ENCODE measurements around the gene FARP2. TPM values are rescaled to one million over a fixed set of nuclear protein-coding genes. Genes with fewer than 3 reads are reported as not detected.
"Not testable (repeated sequence)": the region's sequence is repeated elsewhere in the genome, so short reads cannot be mapped to it uniquely, and the experiment has no call there.

FARP2 gene
- total RNA-seq, 1 experiment from 2014 or later: 49.3 TPM

GRCh38 chr2:241505781-241506201 lies 149.7 kb downstream of the FARP2 start (continued):
- TF ChIP-seq CTCF (IDR thresholded peaks at IDR 0.05 in 2 of 3, conservative IDR thresholded peaks at IDR 0.05 in 1 of 3; ENCODE audit: borderline replicate concordance in 1 of 3, insufficient read depth in 1 of 3, low read depth in 2 of 3, low read length in 2 of 3) (no peak), ELF1 (IDR thresholded peaks at IDR 0.05; ENCODE audit: borderline replicate concordance, low read depth) (no peak)

- Histone ChIP-seq H3K79me2 (ENCODE audit: insufficient read depth, low read length) (peaks cover 55% of the 10 kb centered on the region), H3K4me1 (ENCODE audit: control insufficient read depth in 1 of 2, insufficient read depth in 2 of 2, low read length in 2 of 2) (peaks cover 12 to 24% of the 10 kb centered on the region in 2 experiments), H3K4me2 (ENCODE audit: low read length) (peak overlapping the region; percentile 95; the same call in 1 of the 2 replicates)
- H2AFZ ChIP-seq (ENCODE audit: low read depth, low read length, poor library complexity, severe bottlenecking); DNase-seq (ENCODE audit: low read depth, low spot score); H3K27me3 ChIP-seq (ENCODE audit: insufficient read depth, low read length); H4K20me1 ChIP-seq (ENCODE audit: insufficient read depth); H3K4me3 ChIP-seq (replicated peaks in 1 of 2; ENCODE audit: low read depth in 1 of 2, low read length in 2 of 2); H3K9me2 ChIP-seq (ENCODE audit: insufficient read depth); H3K27ac ChIP-seq (ENCODE audit: low read depth, low read length); H3K36me3 ChIP-seq (ENCODE audit: control insufficient read depth in 1 of 2, insufficient read depth in 2 of 2, low read length in 2 of 2); ATAC-seq; RAD21 ChIA-PET (ENCODE audit: low non-redundant PET in 1 of 2, low total read pairs in 2 of 2, uncharacterized antibody in 2 of 2, unreplicated experiment in 2 of 2); H3K9me3 ChIP-seq (ENCODE audit: control insufficient read depth in 1 of 2, insufficient read depth in 1 of 2, low read depth in 1 of 2, low read length in 2 of 2); CTCF ChIA-PET; H3K9ac ChIP-seq (ENCODE audit: low read length); BruUV-seq (replicated peaks): not testable (repeated sequence)
- intact Hi-C loops (cut with micrococcal nuclease): loop anchor here (5.0 kb wide), 2 partner anchors 131 to 149 kb away; partner anchors contain the start of genes ATG4B, FARP2 and THAP4
- POLR2A ChIA-PET: interaction anchor here (1.1 kb wide), 1 partner anchor 10 kb away, joined by 3 read pairs; no protein-coding TSS in a partner anchor
These were observed 150.2 kb downstream of the FARP2 start for GRCh38 chr2:241506317-241506716.

- H3K79me2 ChIP-seq (ENCODE audit: insufficient read depth, low read length): peaks cover 55% of the 10 kb centered on the region
- H3K4me1 ChIP-seq (ENCODE audit: control insufficient read depth in 1 of 2, insufficient read depth in 2 of 2, low read length in 2 of 2): peaks cover 12 to 24% of the 10 kb centered on the region in 2 experiments
- no peak for DNase-seq (ENCODE audit: low read depth, low spot score)
- no peaks in the 10 kb centered on the region for H3K9me3 ChIP-seq (ENCODE audit: control insufficient read depth in 1 of 2, insufficient read depth in 1 of 2, low read depth in 1 of 2, low read length in 2 of 2)
- intact Hi-C loops (cut with micrococcal nuclease): loop anchor here (5.0 kb wide), 2 partner anchors 130 to 150 kb away; partner anchors contain the start of genes ATG4B, FARP2 and THAP4
- H3K36me3 ChIP-seq (ENCODE audit: control insufficient read depth in 1 of 2, insufficient read depth in 2 of 2, low read length in 2 of 2): no peaks in the 10 kb centered on the region; a peak in 1 of 4 replicates
- peak overlapping the region; percentile 87 for H3K9ac ChIP-seq (ENCODE audit: low read length)
- no peak for ATAC-seq
- TSS peak; percentile 54 for BruUV-seq (replicated peaks)
- peak overlapping the region; percentile 82 for H3K27ac ChIP-seq (ENCODE audit: low read depth, low read length)
- no peak for TF ChIP-seq FOSL1 (IDR thresholded peaks at IDR 0.05; ENCODE audit: low read depth)
- H3K27me3 ChIP-seq (ENCODE audit: insufficient read depth, low read length): 0 out of 2 replicates have a peak, but pooled peaks cover 3% of the 10 kb centered on the region
- ChIA-PET POLR2A (interaction anchor here (1.1 kb wide), 1 partner anchor 9 kb away, joined by 3 read pairs; no protein-coding TSS in a partner anchor), CTCF (no interaction called here), RAD21 (ENCODE audit: low non-redundant PET in 1 of 2, low total read pairs in 2 of 2, uncharacterized antibody in 2 of 2, unreplicated experiment in 2 of 2) (no interaction called here)
- no peak overlapping the region for H2AFZ ChIP-seq (ENCODE audit: low read depth, low read length, poor library complexity, severe bottlenecking)
- H3K4me2 ChIP-seq (ENCODE audit: low read length): peak overlapping the region; percentile 95
- peak overlapping the region; percentile 87 to 95 for H3K4me3 ChIP-seq (replicated peaks in 1 of 2; ENCODE audit: low read depth in 1 of 2, low read length in 2 of 2)
- no peaks in the 10 kb centered on the region for H4K20me1 ChIP-seq (ENCODE audit: insufficient read depth)
- no peaks in the 10 kb centered on the region for H3K9me2 ChIP-seq (ENCODE audit: insufficient read depth)
These were observed 150.8 kb downstream of the FARP2 start for GRCh38 chr2:241506793-241507429.

Data from HCT116 (cell line).